ENCODE measurements around the gene NLRP6. TPM values are rescaled to one million over a fixed set of nuclear protein-coding genes. Genes with fewer than 3 reads are reported as not detected.

The NLRP6 gene
- polyA plus RNA-seq, 2 of the 4 experiments (the other 2 are of a cell fraction): 0.03 TPM; not detected in 1

GRCh38 chr11:261624-262023 lies 16.6 kb upstream of the NLRP6 start (continued):
- TF ChIP-seq JUN (IDR thresholded peaks at IDR 0.05) (no peak), POLR2AphosphoS2 (conservative IDR thresholded peaks at IDR 0.05; ENCODE audit: low read length) (no peak), ZFP36 (IDR thresholded peaks at IDR 0.05; ENCODE audit: borderline replicate concordance, partially characterized antibody) (no peak), ZNF302 (CRISPR knock-in tag; IDR thresholded peaks at IDR 0.05) (no peak), NFE2L2 (conservative IDR thresholded peaks at IDR 0.05; ENCODE audit: low read length) (no peak), E2F6 (IDR thresholded peaks at IDR 0.05; ENCODE audit: borderline replicate concordance, low read depth) (no peak), HMGXB4 (CRISPR knock-in tag; IDR thresholded peaks at IDR 0.05; ENCODE audit: borderline replicate concordance) (no peak), EHMT2 (IDR thresholded peaks at IDR 0.05; ENCODE audit: low read depth) (no peak), HOXB13 (CRISPR knock-in tag; IDR thresholded peaks at IDR 0.05; ENCODE audit: low read depth) (no peak), SREBF2 (IDR thresholded peaks at IDR 0.05) (no peak)

GRCh38 chr11:266676-267439 lies 11.3 kb upstream of the NLRP6 start:
- peaks cover 7% of the 10 kb centered on the region for H3K4me1 ChIP-seq
- peak overlapping the region in 1 of 2 experiments; percentile 52; a peak in 2 of 6 replicates for H3K27ac ChIP-seq
- H3K9me3 ChIP-seq: peaks cover 8% of the 10 kb centered on the region; the same call in 2 of the 3 replicates
- no peak for TF ChIP-seq BHLHE40 (IDR thresholded peaks at IDR 0.05; ENCODE audit: low read depth, low read length)
- TF ChIP-seq CBX2 (IDR thresholded peaks at IDR 0.05; ENCODE audit: borderline replicate concordance, low read depth): no peak
- TF ChIP-seq NR3C1 (IDR thresholded peaks at IDR 0.05): no peak
- TF ChIP-seq HOXB13 (CRISPR knock-in tag; IDR thresholded peaks at IDR 0.05; ENCODE audit: low read depth): no peak
- no peak for TF ChIP-seq ZNF302 (CRISPR knock-in tag; IDR thresholded peaks at IDR 0.05)
- no peak for TF ChIP-seq ZFP36 (IDR thresholded peaks at IDR 0.05; ENCODE audit: borderline replicate concordance, partially characterized antibody)
- no peak for TF ChIP-seq SMC3 (IDR thresholded peaks at IDR 0.05)
- TF ChIP-seq RCOR1 (IDR thresholded peaks at IDR 0.05; ENCODE audit: low read depth, low read length): no peak
- no peak for TF ChIP-seq JUNB (IDR thresholded peaks at IDR 0.05)
- TF ChIP-seq FOXS1 (CRISPR knock-in tag; IDR thresholded peaks at IDR 0.05): no peak
- TF ChIP-seq MAFK (IDR thresholded peaks at IDR 0.05; ENCODE audit: partially characterized antibody): no peak
- no peak for TF ChIP-seq JUN (IDR thresholded peaks at IDR 0.05)
- TF ChIP-seq NPAS2 (CRISPR knock-in tag; IDR thresholded peaks at IDR 0.05; ENCODE audit: borderline replicate concordance): no peak
- TF ChIP-seq E2F6 (IDR thresholded peaks at IDR 0.05; ENCODE audit: borderline replicate concordance, low read depth): no peak
- TF ChIP-seq RNF2 (IDR thresholded peaks at IDR 0.05; ENCODE audit: borderline replicate concordance, low read depth): no peak
- peak overlapping the region; percentile 24; the same call in 2 of the 3 replicates for H3K4me3 ChIP-seq
- POLR2A ChIA-PET: interaction anchor here (1.2 kb wide), 1 partner anchor 60 kb away, joined by 3 read pairs; the partner anchor contains the start of genes BET1L and RIC8A
- H3K4me2 ChIP-seq: peak overlapping the region; percentile 38; the same call in 2 of the 3 replicates
- no peak for FAIRE-seq
- DNase-seq (ENCODE audit: low read depth in 1 of 2, low spot score in 1 of 2): peak in 1 of 2 experiments; percentile 48
- no peak; a peak in 1 of 6 replicates for ATAC-seq
- CTCF ChIA-PET: interaction anchor here (1.3 to 1.4 kb wide), 2 partner anchors 13 to 17 kb away, joined by 3 to 5 read pairs; no protein-coding TSS in a partner anchor
- 70% methylated on average over 6 of the region's 13 CpGs for WGBS (ENCODE audit: missing lambda C conversion rate)

Measured in A549 (cell line).